ENCODE results near the gene TGFB2. TPM values are rescaled to one million over a fixed set of nuclear protein-coding genes. Genes with fewer than 3 reads are reported as not detected.

Gene TGFB2
- total RNA-seq, 2 donors from 2014 or later, result 10.0 to 17.2 TPM

DNA sequence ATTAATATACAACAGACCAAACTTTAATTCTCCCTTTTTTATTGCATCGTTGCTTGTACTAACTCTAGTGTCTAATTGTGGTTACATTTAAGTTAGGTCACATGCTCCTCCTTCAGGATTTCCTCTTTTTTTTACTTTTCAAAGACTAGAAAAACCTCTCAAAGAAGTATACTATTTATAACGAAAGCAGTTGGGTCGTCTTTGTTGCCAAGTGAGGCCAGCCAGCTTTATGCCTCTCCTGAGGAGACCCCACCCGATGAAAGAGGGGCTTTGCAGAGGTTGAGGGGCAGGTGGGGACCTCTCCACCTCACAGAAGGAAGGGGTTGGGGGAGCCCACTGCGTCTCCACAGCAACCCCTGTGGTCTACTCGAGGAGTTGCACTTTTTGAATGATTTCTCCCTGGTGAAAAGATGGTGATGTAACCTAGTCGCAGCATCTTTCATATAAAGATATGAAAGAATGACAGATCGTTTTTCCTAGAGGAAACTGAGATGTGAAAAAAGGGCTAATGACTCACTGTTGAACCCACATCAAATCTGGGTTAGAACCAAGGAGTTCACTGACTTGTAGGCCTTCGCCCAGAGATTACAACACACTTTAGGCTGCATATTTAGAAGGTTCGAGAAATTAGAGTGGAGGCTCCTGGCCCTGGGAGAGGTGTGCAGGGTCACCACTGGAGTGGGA is 6.4 kb downstream of the TGFB2 start:
- DNase-seq (ENCODE audit: low spot score), result peak; percentile 79
- intact Hi-C loops (cut with DNase I), result no loop called here

DNA sequence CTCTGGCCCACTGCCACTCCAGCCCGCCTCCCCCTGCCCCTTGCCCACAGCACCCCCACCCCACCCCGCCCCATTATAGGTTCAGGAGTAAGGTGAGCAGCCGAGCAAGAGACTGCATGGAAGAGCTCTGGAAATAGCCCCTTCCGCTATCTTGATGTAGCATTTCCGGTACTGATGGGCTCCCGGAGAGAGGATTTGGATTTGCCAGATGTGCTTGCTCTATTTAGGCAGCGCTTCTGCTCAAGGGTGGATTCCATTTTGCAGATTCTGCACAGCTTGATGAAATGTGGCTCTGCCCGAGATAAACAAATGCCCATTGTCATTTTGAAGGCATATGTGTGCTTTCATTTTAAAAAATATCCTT is 6.9 kb downstream of the TGFB2 start:
- DNase-seq (ENCODE audit: low spot score), result no peak
- intact Hi-C loops (cut with DNase I), result no loop called here

DNA sequence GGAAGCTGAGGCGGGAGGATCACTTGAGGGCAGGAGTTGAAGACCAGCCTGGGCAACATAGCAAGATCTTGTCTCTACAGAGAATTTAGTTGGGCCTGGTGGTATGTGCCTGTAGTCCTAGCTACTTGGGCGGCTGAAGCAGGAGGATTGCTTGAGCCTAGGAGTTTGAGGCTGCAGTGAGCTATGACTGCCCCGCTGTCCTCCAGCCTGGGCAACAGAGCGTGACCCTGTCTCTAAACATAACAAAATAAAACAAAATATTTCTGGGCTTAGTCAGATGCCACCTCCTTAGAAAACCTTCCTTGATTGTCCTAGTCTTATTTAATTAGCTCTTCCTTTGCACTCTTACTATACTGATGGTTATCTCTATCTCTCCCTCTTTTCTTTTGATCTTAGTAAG is 8.5 kb downstream of the TGFB2 start:
- intact Hi-C loops (cut with DNase I), result no loop called here
- no peak for DNase-seq (ENCODE audit: low spot score)

DNA sequence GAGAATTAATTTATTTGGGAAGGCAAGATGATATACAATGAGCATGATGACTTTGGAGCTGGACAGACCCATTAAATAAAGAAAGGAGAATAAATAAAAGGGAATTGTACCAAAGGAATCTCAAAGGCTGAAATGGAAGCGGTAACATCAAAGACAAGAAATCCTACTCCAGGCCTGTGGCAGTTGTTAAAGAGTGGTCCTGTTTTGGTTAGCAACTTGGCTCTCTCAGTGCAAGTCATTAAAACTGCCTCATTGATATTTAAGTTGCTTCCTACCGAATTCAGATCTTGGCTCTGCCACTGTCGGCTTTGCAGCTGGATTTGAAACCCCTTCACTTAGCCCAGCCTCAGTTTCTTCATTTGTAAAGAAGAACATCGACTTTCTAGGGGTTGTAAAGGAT is 10.1 kb downstream of the TGFB2 start:
- no peak for DNase-seq (ENCODE audit: low spot score)
- intact Hi-C loops (cut with DNase I), result no loop called here

DNA sequence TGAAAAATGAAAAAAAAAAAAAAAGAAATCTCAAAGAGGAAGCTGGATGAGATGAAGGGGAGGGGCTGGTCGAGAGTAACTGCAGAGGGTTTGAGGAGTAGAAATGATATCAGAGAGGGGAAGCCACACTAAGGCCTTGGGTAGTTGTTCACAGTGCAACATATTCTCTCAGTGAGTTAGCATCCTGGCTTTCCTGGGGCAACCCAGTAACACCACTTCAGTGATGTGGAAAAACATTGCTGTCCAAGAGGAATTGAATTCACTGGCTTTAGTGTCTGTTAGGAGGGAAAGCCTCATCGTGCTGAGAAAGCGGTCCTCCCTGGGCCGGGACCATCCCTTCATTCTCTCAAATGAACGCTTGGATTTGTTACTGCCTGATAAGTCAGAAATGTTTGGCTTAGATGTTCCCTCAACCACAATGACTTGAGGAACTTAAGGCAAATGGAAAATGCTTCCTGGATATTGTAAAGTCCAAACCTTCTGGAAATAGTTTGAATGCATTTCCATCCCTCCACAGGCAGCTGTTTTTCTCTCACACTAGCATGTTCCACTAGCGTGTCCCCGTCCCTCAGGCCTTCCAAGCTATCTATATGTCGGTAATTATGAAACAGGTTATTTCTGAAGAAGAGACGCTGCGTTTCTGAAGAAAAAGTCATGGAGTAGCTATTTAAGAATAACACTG is 12.2 kb downstream of the TGFB2 start:
- intact Hi-C loops (cut with DNase I), result no loop called here
- no peak for DNase-seq (ENCODE audit: low spot score)

DNA sequence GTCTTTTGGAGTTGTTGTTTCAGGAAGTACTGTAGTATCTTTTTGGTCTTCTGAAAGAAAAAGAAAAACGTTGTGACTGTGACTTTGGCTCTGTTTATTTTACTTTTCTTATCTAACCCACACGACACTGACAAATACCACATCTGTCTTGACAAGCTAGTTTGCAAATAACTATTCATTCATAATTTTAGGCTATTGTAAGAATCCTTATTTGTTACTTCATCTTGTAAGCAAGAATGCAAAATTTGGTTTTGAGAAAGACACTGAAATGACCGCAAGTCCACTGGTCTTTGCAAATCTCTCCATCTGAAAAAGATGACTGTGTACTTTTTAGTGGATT is 12.7 kb downstream of the TGFB2 start:
- intact Hi-C loops (cut with DNase I), result no loop called here
- DNase-seq (ENCODE audit: low spot score), result no peak

DNA sequence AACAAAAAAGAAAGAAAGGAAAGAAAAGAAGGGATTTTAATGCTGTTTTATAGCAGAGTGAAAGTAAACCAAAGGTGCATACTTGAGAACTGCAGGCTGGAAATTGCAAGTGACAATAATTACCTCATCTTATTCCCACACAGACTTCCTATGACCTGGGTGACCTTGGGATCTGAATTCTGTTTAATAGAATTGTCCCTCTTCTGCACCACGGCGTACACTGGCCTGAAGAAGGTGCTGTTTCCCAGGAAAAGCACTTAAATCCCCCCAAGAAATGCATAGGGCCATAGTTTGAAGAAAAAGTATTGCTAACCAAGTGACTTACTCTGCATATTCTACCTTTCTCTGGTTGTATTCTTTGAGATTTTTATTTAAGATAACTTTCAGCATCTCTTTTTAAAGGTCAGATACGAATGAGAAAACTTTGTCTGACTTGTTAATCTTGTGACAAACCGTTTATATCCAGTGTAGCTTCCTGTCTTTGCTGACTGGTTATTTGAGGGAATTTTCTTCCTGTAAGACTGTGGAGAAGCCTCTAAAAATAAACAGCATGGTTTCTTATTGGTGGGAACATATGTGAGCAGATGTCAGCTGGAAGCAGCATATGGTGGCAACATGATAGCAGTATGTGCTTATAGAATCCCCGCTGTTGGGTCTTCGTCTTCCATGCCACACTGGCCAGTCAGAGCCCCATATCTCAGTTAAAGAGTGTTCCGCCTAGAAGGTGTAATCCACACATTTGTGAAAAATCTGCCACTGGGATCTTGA is 16.3 kb downstream of the TGFB2 start:
- DNase-seq (ENCODE audit: low spot score), result no peak
- intact Hi-C loops (cut with DNase I), result no loop called here

DNA sequence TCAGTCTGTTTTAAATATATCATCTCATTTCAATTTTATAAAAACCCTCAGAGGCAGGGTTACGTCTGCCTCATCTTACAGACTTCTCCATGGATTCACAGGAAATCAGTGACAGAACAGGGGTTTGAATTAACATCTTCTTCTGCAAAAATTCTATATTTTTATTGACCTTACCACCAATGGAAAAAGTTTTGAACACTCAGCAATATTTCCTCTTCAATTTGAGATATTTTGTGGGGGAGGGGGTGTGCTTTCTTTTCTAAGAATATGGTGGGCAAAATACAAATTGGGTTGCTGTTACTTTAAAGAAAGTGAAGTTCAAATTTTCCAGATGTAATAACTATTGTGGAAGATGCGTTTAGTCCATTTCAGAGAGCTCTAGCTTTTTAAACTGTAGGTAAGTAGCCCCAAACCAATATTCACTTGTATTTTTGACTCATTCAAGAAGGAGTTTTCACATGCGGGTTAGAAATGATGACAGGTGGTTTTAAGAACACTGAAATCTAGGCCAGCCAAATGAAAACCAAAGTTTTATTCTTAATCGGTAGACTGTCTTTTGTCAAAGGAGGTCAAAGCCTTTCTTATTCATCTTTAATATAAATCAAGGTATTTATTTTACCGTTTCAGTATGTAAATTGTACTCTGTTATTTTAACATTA is 17.4 kb downstream of the TGFB2 start:
- intact Hi-C loops (cut with DNase I), result no loop called here
- no peak for DNase-seq (ENCODE audit: low spot score)

DNA sequence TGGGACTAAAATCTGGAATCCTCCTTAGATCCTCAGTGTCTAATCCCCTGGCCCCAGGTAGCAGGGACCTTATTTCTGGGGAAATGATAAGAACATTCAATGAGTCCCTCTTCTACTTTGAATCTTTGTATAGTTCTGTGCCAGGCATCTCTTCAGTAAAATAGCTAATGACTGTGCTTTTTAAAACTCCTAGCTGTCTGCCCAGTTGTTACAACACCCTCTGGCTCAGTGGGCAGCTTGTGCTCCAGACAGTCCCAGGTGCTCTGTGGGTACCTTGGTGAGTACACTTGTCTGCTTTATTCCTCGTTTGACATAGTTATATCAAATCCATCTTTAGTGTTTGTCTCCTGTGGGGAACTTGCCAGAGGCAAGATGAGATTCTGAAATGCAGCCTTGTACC is 18.0 kb downstream of the TGFB2 start:
- intact Hi-C loops (cut with DNase I), result no loop called here
- no peak for DNase-seq (ENCODE audit: low spot score)

DNA sequence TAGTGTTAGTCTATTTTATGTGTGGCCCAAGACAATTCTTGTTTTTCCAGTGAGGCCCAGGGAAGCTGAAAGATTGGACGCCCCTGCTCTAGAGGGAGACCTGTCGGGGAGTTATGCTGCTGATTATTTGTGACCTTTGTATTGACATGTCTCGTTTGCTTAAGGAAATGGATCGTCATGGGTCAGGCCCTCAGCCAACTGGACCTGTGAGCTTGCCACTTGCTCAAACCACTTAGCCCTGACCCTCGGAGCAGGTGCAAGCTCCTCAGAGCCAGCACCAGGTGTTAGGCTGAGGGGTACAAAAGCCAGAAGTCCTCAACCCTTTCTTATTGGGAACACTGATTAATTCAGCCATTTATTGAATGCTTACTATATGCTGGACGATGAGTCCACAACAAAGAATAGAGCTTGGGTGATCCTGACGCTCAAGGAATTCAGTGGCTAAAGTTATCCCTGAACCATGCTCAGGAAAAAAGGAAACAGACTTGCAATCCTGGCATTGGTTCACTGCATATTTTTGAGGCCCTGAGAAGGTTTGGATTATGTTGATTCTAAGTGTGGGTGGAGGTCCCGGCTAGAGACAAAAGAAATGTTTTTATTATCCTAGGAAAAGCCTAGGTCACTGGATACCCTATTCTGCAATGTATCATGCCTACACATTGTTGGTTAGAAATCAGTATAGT is 19.0 kb downstream of the TGFB2 start:
- intact Hi-C loops (cut with DNase I), result no loop called here
- no peak for DNase-seq (ENCODE audit: low spot score)

DNA sequence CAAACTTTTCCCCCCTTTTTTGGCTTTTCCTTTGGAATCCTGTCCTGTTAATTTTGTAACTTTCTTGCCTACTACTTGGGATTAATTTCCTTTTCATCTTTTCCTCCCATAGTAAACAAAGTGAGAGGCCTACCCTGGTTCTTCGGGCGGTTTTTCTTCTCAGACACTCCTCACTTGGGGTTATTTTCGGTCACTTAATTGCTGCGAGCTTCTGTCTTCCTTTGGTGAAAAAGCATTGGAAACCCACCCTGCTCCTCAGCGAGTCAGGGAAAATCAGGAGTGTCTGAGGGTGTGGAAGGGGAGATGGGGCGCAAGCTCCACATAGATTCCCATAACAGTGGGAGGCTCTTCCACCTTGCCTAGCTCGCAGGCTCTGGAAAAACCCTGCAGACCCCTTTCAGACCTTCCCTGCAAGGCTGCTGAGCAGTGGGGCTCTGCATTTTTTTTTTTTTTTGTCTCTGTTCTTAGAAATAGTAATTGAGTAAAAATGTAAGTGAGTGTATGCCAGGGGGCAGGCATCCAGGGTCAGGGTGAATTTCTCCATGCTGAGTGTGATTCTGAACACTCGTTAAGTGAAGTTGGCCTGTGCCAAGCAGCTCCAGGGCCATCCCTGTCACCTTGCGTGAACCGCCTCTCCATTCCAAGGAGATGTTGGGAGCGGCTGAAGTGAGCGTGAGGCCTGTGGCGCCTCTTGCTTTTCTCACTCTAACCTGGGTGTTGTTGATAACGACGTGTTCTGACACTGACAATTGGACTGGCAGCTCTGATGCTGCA is 20.3 kb downstream of the TGFB2 start:
- peak; percentile 91 for DNase-seq (ENCODE audit: low spot score)
- intact Hi-C loops (cut with DNase I), result no loop called here

DNA sequence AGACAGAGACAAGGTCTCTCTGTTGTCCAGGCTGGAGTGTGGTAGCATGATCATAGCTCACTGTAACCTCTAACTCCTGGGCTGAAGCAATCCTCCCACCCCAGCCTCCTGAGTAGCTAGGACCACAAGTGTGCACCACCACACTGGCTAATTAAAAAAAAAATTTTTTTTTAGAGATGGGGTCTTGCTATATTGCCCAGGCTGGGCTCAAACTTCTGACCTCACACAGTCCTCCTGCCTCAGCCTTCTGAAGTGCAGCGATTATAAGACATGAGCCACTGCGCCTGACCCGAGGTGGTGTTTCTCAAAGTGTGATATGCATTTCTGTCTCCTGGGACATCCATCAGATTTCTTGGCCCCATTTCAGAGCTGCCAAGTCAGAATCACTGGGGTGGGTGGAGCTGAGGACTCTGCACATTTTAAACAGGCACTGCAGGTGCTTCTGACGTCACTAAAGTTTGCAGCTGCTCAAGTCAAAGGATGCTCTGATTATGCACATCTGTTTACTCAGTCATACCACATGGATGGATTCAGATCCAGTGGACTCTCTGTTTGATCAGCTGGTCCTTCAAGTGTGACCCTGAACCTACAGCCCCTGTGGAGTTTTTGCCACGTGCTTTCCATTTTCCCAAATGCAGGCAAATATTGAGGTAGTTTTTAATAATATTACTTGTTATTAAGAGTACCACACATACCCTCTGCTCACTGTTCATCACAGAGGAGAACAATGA is 21.4 kb downstream of the TGFB2 start:
- intact Hi-C loops (cut with DNase I), result no loop called here
- no peak for DNase-seq (ENCODE audit: low spot score)

DNA sequence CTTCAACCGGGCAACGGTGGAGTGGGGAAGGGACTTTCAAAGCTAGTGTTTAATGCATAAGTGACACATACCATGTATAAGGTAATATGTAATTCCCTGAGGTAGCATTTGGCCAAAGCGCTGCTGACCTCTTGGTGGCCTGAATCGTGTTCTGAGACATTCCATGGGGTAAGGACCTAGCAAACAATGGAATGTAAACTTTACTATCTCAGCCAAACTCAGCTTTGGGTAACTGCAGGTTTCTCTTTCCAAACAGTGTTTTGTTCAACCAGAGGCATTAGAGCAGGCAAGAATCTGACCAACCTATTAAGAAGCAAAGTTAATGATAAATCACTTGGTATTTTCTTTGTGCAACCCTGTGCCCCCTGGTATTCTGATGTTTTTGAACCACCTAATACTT is 22.0 kb downstream of the TGFB2 start:
- DNase-seq (ENCODE audit: low spot score), result no peak
- intact Hi-C loops (cut with DNase I), result no loop called here

DNA sequence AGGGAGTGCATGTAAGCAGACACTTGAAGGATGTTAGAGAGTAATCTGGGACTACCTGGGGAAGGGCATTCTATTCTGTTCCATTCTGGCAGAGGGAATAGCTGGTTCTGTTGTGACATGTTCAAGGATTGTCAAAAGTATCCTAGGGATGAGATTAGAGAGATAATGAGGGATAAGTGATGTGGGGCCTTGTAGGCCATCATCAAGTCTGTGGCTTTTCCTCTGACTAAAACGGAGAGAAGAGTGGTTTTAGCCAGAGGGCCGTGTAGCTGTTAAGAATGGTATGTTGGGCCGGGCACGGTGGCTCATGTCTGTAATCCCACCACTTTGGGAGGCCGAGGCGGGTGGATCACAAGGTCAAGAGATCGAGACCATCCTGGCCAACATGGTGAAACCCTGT is 23.6 kb downstream of the TGFB2 start:
- intact Hi-C loops (cut with DNase I), result no loop called here
- DNase-seq (ENCODE audit: low spot score), result no peak

DNA sequence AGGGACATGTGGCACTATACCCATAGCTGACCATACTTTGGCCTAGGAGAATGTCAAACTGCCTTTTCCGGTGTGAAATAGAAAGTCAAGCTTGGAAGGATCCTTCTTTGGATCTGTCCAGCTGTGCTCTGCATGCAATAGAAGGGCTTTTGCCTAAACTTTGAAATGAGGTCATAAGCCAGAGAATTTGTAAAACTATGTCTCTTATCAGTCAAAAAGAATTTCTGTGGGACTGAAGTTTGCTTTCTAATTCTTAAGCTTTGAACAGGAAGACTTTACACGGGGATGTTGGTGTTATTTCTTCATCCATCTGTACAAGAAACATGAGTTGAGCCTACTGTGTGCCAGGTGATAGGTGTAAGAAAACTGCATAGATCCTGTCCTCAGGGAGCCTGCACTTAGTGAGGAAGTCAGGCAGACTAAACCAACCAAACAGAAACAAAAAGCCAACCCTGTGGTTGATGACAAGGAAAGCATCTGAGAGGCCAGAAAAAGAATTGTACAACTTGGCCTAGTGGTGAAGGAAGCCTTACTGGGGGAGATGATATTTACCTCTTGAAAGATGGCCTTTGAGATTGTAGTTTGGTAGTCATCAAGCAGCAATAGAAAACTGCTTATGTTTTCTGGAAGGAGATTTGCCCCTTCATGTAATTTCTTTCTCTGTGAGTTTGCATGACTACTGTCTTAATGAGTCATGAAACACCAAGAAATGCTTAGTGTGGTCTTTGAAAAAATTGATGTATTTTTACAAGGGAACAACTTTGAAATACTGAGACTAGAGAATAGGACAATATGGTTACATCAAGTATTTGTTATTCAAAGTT is 24.8 kb downstream of the TGFB2 start:
- no peak for DNase-seq (ENCODE audit: low spot score)
- intact Hi-C loops (cut with DNase I), result no loop called here

DNA sequence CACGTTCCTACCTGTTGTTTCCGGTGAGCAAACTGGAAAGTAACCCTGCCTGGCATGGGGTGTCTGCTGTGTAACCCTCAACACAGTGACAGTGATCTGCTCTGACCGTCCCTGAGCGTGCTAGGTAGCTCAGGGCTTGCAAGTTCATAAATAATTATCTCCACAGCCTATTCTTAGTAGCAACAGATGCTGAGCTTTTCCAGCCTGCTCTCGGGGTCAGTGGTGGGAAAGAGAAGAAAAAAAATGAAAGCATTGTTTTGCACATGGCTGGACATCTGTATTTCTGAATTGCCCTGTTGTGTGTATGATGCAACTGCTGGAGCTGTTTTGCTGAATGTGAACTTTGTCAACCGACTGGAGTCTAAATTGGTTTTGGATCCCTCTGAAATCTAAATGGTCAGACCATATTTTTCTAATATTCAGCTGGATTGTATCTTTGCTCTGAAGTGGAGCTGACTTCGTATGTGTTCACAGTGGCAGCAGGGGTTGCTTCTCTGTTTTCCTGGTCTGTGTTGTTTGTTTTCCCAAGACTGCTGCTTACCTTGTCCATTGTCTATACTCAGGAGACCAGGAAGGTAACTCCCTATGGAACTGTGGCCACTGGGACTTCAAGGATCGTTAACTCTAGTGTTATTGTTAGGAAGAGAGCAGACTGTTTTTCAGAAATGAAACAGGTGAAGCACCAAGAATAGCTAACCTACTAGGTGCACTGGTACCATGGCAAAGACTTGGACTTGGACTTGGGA is 27.0 kb downstream of the TGFB2 start:
- intact Hi-C loops (cut with DNase I), result no loop called here
- DNase-seq (ENCODE audit: low spot score), result no peak
